ENCODE data around the gene RIPOR3.
"Not testable (repeated sequence)": the region's sequence is repeated elsewhere in the genome, so short reads cannot be mapped to it uniquely, and the experiment has no call there.

Gene RIPOR3

DNA sequence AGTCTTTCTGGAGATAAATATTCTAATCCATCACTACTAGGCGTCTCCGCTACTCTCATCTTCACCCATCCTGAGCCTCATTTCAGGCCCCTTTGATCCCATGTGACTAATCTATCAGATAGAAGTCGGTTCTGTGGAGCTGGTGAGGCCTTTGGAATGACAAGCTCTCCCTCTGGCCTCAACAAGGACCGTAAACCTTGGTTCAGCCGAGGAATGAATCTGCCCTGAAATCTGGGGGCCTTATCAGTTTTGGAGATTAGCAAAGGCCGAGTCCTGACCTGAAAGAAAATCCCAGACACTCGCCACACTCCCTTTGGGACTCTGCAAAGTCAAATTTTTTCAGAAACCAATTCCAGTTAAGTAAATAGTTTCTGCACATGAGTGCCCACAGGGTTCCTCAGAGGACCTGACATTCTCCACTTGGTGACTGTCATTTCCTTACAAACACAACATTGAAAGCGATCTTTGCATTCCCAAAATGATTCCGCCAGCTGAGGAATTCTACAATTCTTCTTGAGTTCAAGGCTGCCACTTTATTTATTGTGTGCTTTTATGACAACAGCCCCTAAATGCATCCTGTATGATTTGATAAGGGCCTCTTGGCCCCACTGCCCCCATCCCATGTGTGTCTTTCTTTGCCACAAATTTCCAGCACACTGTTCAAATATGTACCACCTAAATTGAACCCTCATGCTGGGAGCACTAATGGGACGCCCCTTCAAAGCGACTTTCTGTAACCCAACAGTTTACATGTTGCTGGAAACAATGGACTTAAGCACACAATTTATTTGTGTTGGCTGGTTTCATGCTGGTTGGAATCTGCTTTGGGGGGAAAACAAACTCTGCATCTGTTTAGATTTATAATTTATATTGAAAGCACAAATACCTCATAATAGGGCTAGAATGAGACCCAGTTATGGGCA, 10.0 kb upstream of the RIPOR3 start:
- TF ChIP-seq, protein P1, sequence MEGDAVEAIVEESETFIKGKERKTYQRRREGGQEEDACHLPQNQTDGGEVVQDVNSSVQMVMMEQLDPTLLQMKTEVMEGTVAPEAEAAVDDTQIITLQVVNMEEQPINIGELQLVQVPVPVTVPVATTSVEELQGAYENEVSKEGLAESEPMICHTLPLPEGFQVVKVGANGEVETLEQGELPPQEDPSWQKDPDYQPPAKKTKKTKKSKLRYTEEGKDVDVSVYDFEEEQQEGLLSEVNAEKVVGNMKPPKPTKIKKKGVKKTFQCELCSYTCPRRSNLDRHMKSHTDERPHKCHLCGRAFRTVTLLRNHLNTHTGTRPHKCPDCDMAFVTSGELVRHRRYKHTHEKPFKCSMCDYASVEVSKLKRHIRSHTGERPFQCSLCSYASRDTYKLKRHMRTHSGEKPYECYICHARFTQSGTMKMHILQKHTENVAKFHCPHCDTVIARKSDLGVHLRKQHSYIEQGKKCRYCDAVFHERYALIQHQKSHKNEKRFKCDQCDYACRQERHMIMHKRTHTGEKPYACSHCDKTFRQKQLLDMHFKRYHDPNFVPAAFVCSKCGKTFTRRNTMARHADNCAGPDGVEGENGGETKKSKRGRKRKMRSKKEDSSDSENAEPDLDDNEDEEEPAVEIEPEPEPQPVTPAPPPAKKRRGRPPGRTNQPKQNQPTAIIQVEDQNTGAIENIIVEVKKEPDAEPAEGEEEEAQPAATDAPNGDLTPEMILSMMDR (IDR thresholded peaks at IDR 0.05; ENCODE audit: extremely low read depth, insufficient read depth, missing control alignments) = no peak
- in situ Hi-C loops (cut with MboI; ENCODE audit: low pct_unique_long_range_greater_than_20kb, low sequenced_read_pairs, unreplicated experiment) = no loop called here
- DNase-seq (ENCODE audit: low spot score) = no peak

DNA sequence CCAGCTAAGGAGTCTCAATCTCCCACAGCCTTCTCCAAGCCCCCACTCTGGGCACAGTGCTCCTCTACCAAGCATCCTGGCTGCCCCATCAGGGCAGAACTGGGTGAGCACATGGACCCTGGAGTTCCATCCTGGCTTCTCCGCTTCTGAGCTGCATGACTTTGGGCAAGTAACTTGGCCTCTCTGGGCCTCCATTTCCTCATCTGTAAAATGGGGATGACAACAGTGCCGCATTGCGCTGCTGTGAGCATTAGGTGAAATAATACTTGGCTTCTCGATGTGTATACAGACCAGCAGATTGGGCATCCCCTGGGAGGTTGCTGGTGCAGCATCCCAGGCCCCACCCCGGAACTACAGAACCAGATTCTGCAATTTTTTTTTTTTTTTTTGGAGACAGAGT, 8.3 kb upstream of the RIPOR3 start:
- in situ Hi-C loops (cut with MboI; ENCODE audit: low pct_unique_long_range_greater_than_20kb, low sequenced_read_pairs, unreplicated experiment) = no loop called here
- DNase-seq (ENCODE audit: low spot score) = no peak
- TF ChIP-seq, protein P1 (IDR thresholded peaks at IDR 0.05; ENCODE audit: extremely low read depth, insufficient read depth, missing control alignments) = no peak

DNA sequence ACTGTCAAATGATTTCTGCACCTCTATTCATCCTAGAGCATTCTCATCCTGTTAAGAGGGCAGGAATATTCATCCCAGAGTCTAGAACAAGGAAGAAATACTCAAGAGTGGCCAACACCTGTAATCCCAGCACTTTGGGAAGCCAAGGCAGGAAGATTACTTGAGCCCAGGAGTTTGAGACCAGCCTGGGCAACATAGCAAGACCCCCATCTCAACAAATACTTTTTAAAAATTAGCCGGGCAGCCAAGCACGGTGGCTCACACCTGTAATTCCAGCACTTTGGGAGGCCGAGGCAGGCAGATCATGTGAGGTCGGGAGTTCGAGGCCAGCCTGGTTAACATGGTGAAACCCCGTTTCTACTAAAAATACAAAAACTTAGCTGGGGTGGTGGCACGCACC, 6.9 kb upstream of the RIPOR3 start:
- DNase-seq (ENCODE audit: low spot score); in situ Hi-C loops (cut with MboI; ENCODE audit: low pct_unique_long_range_greater_than_20kb, low sequenced_read_pairs, unreplicated experiment): not testable (repeated sequence)

DNA sequence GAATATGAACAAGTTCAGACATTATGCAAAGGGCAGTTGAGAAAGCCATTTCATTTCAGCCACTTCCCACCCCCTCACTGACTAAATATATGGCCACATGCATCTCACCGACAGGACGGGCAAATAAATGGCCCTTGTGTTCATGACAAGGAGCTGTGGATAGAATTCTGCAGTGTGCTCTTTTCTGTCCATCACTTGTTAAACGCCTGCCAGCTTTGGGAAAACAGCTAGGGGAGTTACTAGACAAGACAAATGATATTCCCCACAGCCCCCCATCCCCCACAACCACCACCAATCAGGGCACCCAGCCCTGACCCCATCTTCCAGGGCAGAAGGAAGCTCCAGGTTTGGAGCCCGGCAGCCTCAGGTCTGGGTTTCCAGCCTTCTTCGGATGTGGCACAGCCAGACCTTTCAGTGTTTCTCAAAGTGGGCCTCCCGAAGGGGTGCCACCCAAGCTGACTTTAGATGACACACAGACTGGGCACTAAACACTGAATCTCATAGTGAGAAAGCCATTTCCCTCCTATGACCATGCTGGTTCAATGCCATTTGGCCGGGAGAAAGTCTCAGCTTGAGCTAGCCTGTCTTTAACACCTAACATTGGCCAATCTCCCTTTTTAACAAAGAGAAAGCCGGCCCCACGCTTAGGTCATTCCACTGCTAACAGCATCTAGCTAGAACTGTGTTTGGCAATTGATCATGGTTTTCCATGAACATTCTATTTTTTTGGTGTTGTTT, 4.0 kb upstream of the RIPOR3 start:
- no peak for DNase-seq (ENCODE audit: low spot score)
- in situ Hi-C loops (cut with MboI; ENCODE audit: low pct_unique_long_range_greater_than_20kb, low sequenced_read_pairs, unreplicated experiment) = no loop called here
- TF ChIP-seq, protein P1 (IDR thresholded peaks at IDR 0.05; ENCODE audit: extremely low read depth, insufficient read depth, missing control alignments) = no peak

DNA sequence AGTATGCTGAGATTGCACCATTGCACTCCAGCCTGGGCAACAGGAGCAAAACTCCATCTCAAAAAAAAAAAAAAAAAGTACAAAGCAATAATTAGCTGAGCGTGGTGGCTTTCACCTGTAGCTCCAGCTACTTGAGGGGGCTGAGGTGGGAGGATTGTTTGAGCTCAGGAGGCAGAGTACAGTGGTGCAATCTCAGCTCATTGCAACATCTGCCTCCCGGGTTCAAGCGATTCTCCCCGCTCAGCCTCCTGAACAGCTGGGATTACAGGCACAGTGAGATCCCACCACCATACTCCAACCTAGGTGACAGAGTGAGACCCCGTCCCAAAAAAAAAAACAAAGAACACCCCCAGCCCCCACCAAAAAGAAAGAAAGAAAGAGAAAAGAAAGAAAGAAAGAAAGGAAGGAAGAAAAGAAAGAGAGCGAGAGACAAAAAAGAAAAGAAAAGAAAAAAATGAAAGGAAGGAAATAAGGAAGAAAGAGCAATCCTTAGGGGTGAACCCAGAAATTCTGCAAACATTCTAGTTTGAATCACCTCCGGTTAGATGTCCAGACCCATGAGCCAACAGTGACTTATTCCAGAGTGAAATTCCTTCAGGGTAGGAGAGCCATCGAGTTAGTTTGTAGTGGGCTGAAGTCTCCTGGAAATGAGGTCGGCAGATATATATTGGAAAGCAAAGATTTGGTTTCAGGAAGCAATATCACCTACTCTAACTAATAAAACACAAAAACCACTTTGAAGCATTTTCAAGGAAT, 3.2 kb upstream of the RIPOR3 start:
- no peak for DNase-seq (ENCODE audit: low spot score)
- in situ Hi-C loops (cut with MboI; ENCODE audit: low pct_unique_long_range_greater_than_20kb, low sequenced_read_pairs, unreplicated experiment) = no loop called here
- TF ChIP-seq, protein P1 (IDR thresholded peaks at IDR 0.05; ENCODE audit: extremely low read depth, insufficient read depth, missing control alignments) = no peak

DNA sequence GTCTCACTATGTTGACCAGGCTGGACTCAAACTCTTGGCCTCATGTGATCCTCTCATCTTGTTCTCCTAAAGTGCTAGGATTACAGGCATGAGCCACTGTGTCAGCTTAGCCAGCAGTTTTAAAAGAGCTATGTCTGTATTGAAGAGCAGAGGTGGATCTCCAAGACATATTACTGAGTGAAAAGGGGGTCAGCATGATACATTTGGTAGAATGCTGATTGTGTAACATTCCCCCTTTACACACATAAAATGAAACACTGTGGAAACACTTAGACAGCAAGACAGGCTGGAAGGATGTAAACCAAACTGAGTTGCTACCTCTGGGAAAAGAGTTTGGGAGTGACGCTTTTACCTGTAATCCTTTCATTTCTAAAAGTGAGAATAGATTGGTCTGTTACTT, 1.7 kb upstream of the RIPOR3 start:
- TF ChIP-seq, protein P1 (IDR thresholded peaks at IDR 0.05; ENCODE audit: extremely low read depth, insufficient read depth, missing control alignments) = no peak
- DNase-seq (ENCODE audit: low spot score) = no peak
- in situ Hi-C loops (cut with MboI; ENCODE audit: low pct_unique_long_range_greater_than_20kb, low sequenced_read_pairs, unreplicated experiment) = no loop called here

Data from GM13977 (cell line).